ENCODE data around the gene DUSP6. TPM values are rescaled to one million over a fixed set of nuclear protein-coding genes. Genes with fewer than 3 reads are reported as not detected.

Gene DUSP6
- total RNA-seq, 2 donors from 2014 or later = 30.6 to 36.2 TPM

DNA sequence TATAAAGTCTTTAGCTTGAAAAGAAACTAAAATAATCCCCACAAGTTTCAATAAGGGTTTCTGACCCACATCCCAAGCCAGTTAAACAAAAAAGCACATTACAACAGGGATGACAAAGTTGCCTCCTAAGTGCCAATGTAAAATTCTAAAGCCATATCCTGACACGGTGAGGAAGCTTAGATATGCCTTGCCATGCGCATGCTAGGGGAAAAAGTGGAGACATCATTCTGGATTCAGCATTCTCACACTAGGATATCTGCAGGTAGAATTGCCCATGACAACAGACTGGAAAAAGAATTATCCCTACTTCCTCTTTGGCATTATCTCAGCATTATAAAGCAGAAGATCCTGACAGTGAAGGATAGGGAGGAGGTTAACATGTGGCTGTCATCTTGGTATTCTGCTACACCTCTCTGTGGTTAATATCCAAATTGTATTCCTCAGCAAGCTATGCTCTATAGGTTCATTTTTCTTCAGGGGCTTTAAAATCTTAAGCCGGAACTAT lies 4.9 kb downstream of the DUSP6 start:
- Histone ChIP-seq H3K27ac (no peak overlapping the region), H3K4me3 (no peak overlapping the region), H3K27me3 (replicated peaks; ENCODE audit: insufficient read depth) (no peaks in the 10 kb centered on the region), H3K4me1 (replicated peaks) (no peaks in the 10 kb centered on the region), H3K36me3 (no peaks in the 10 kb centered on the region), H3K9me3 (no peaks in the 10 kb centered on the region)
- 78% methylated on average over 3 of the region's 3 CpGs for WGBS
- no peak for DNase-seq (ENCODE audit: low spot score)
- TF ChIP-seq POLR2A (IDR thresholded peaks at IDR 0.05) (no peak), POLR2AphosphoS5 (IDR thresholded peaks at IDR 0.05) (no peak)
- intact Hi-C loops (cut with DNase I) = no loop called here

DNA sequence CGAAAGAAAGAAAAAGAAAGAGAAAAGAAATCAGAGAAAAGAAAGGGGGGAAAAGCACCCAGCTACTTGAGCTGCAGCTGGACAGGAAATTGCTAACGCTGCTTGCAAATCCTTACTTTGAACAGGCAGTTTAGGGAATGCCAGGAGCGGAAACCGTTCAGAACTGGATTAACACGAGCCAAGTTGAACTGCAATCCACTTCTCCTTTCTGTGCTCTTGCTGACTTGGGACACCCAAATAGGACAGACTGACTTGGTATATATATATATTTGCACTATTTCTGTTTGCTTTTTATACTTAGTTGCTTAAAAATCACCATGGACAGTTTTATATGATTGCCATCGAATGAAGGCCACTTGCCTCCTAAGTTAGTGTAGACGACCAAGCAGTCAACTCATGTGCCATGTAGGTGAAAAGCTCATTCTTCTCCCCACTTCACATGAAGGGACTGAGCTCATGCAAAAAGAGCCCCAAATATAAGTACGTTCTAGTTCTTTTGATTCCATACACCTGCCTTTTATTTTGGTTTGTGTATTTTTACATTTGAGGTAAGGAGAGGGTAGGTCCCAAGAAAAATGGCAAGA lies 5.5 kb downstream of the DUSP6 start:
- 43% methylated on average over 8 of the region's 8 CpGs for WGBS
- no peaks in the 10 kb centered on the region for H3K27me3 ChIP-seq (replicated peaks; ENCODE audit: insufficient read depth)
- H3K4me3 ChIP-seq = no peak overlapping the region
- H3K9me3 ChIP-seq = no peaks in the 10 kb centered on the region
- intact Hi-C loops (cut with DNase I) = no loop called here
- H3K27ac ChIP-seq = no peak overlapping the region
- TF ChIP-seq, protein P1, sequence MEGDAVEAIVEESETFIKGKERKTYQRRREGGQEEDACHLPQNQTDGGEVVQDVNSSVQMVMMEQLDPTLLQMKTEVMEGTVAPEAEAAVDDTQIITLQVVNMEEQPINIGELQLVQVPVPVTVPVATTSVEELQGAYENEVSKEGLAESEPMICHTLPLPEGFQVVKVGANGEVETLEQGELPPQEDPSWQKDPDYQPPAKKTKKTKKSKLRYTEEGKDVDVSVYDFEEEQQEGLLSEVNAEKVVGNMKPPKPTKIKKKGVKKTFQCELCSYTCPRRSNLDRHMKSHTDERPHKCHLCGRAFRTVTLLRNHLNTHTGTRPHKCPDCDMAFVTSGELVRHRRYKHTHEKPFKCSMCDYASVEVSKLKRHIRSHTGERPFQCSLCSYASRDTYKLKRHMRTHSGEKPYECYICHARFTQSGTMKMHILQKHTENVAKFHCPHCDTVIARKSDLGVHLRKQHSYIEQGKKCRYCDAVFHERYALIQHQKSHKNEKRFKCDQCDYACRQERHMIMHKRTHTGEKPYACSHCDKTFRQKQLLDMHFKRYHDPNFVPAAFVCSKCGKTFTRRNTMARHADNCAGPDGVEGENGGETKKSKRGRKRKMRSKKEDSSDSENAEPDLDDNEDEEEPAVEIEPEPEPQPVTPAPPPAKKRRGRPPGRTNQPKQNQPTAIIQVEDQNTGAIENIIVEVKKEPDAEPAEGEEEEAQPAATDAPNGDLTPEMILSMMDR (IDR thresholded peaks at IDR 0.05) = no peak
- no peak for TF ChIP-seq POLR2AphosphoS5 (IDR thresholded peaks at IDR 0.05)
- TF ChIP-seq POLR2A (IDR thresholded peaks at IDR 0.05) = no peak
- no peaks in the 10 kb centered on the region for H3K4me1 ChIP-seq (replicated peaks)
- no peaks in the 10 kb centered on the region for H3K36me3 ChIP-seq
- DNase-seq (ENCODE audit: low spot score) = no peak

DNA sequence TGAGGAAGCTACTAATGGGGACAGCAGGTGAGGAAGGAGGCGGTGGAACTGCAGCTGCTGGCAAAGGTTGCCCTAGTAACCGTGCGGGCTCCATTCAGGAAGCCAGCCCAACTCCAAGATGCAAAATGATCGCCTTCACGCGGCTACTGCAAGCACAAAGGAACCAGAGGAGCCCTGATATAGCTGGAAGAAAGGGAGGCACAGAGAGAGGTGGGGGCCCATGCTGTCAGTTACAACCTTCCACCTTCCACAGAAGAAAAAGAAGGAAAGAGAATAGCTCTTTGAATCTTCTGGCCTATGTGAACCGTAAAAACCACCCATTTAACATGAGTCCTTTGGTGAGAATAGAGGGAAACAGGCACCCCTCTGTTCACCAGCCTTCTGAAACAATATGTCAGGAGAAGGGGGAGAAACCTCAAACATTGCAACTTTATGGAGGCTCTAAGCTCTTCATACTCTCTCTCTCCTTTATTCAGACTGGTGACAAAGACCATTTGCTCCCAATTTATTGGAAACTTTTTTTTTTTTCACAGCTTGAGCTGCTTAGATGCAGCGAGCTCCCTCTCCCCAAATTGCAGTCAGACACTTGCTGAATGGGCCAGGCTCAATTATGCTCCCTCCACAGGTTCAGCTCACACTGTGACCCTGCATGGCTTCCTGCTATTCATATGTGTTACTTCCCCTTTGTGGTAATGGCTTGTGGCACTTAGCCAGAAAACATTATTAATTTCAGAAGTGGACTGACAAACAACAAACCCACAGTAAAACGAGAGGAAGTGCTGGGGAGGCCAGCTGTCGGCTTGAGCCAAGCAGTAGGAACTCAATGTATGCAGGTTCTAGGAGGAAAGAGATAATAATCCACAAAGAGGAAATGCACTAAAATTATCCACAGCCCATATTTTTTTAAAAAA lies 6.2 kb downstream of the DUSP6 start:
- 39% methylated on average over 10 of the region's 10 CpGs for WGBS
- no peaks in the 10 kb centered on the region for H3K4me1 ChIP-seq (replicated peaks)
- intact Hi-C loops (cut with DNase I) = no loop called here
- H3K4me3 ChIP-seq = no peak overlapping the region
- H3K9me3 ChIP-seq = no peaks in the 10 kb centered on the region
- H3K27ac ChIP-seq = no peak overlapping the region
- TF ChIP-seq, protein P1 (IDR thresholded peaks at IDR 0.05) = no peak
- peak; percentile 25 for TF ChIP-seq POLR2AphosphoS5 (IDR thresholded peaks at IDR 0.05)
- DNase-seq (ENCODE audit: low spot score) = no peak
- H3K27me3 ChIP-seq (replicated peaks; ENCODE audit: insufficient read depth) = no peaks in the 10 kb centered on the region
- no peaks in the 10 kb centered on the region for H3K36me3 ChIP-seq

DNA sequence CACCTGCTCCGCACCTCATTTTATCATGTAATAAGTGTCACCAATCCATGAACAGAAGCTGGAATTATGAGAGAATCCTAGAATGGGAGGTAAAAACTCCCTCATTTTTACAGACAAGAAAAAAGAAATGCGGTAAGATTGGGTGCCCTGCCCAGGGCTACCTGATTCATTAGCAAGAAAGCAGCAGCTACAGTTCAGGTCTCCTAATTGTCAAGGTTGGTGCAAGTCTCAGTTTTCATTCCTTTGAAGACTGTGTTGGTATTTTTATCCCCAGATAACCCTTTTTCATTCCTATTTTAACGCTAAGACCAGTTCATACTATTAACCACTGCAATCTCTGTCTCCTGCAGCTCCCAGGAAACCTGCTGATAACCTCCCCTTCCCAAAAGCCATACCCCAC lies 6.9 kb downstream of the DUSP6 start:
- TF ChIP-seq, protein P1 (IDR thresholded peaks at IDR 0.05) = no peak
- no peak for TF ChIP-seq POLR2AphosphoS5 (IDR thresholded peaks at IDR 0.05)
- H3K27me3 ChIP-seq (replicated peaks; ENCODE audit: insufficient read depth) = no peaks in the 10 kb centered on the region
- no peaks in the 10 kb centered on the region for H3K4me1 ChIP-seq (replicated peaks)
- H3K4me3 ChIP-seq = no peak overlapping the region
- 70% methylated on average over 3 of the region's 3 CpGs for WGBS
- no peak overlapping the region for H3K27ac ChIP-seq
- intact Hi-C loops (cut with DNase I) = no loop called here
- H3K9me3 ChIP-seq = no peaks in the 10 kb centered on the region
- no peak for DNase-seq (ENCODE audit: low spot score)
- H3K36me3 ChIP-seq = no peaks in the 10 kb centered on the region

DNA sequence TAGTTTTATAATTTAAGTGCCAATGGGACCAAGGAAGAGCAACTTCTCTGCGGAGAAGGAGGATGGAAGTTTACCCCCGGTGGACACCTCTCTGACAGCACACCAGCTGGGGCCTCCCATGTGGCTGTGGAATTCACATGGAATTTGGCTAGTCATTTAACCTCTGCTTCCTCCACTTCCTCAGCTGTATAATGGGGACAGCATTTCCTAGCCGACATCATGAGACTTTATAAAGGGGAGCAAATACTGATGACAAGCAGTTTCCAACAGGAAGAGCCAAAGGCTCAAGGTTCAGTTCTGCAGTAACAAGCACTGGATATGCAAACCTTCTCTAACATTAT lies 7.5 kb downstream of the DUSP6 start:
- WGBS = 82% methylated on average over 3 of the region's 3 CpGs
- no peaks in the 10 kb centered on the region for H3K27me3 ChIP-seq (replicated peaks; ENCODE audit: insufficient read depth)
- H3K27ac ChIP-seq = no peak overlapping the region
- H3K9me3 ChIP-seq = no peaks in the 10 kb centered on the region
- no peak overlapping the region for H3K4me3 ChIP-seq
- no peaks in the 10 kb centered on the region for H3K4me1 ChIP-seq (replicated peaks)
- TF ChIP-seq POLR2AphosphoS5 (IDR thresholded peaks at IDR 0.05) (no peak), POLR2A (IDR thresholded peaks at IDR 0.05) (no peak)
- TF ChIP-seq, protein P1 (IDR thresholded peaks at IDR 0.05) = no peak
- no peak for DNase-seq (ENCODE audit: low spot score)
- intact Hi-C loops (cut with DNase I) = no loop called here
- H3K36me3 ChIP-seq = no peaks in the 10 kb centered on the region
